A673 (cell line): Measurements from ENCODE around the gene CASP2. TPM values are rescaled to one million over a fixed set of nuclear protein-coding genes. Genes with fewer than 3 reads are reported as not detected.

ENCODE experiments used
- Bru-seq: library from RNA; stranded (reverse); fragments of 400-500 nt; gene quantifications from one replicate; lab custom pipeline; 2021; lab: Mats Ljungman, UMichigan
- BruChase-seq, 2 experiments: library from RNA; stranded (reverse); fragments of 400-500 nt; gene quantifications; one replicate each; lab custom pipeline; 2021; lab: Mats Ljungman, UMichigan
- BruUV-seq: library from RNA; stranded (reverse); fragments of 400-500 nt; replicated peaks from 2 replicates; lab custom pipeline; 2021; lab: Mats Ljungman, UMichigan
- CTCF ChIA-PET: fragments of 300-600 bp; sonication (Branson Sonifier 250); formaldehyde crosslinking; loops from one replicate; lab custom pipeline; 2022; ENCODE audit warnings: antibody characterized with exemption; lab: Charles Lee
- POLR2A ChIA-PET: fragments of 300-600 bp; sonication (Branson Sonifier 250); formaldehyde crosslinking; loops from one replicate; lab custom pipeline; 2022; ENCODE audit warnings: antibody characterized with exemption; ENCODE audit not compliant: low non-redundant PET; lab: Charles Lee
- DNase-seq: peaks from one replicate; pipeline ENCODE4 v3.0.0-alpha.2; 2015; ENCODE audit warnings: low spot score
- H3K27ac ChIP-seq: fragments of 200-600 bp; sonication (generic); 2 replicates; pipeline ENCODE4 v1.5.1; 2016; ENCODE audit warnings: mixed run types, low read depth, mild to moderate bottlenecking, mixed read lengths, antibody characterized with exemption, low read length; ENCODE audit not compliant: poor library complexity, severe bottlenecking
- H3K27me3 ChIP-seq: fragments of 200-600 bp; sonication (generic); replicated peaks from 2 replicates; pipeline ENCODE4 v1.6.1; 2017; ENCODE audit warnings: mixed run types, low read depth, mild to moderate bottlenecking, mixed read lengths, antibody characterized with exemption, low read length; ENCODE audit not compliant: insufficient read depth, poor library complexity
- H3K36me3 ChIP-seq: fragments of 200-600 bp; sonication (generic); 2 replicates; pipeline ENCODE4 v1.6.1; 2016; ENCODE audit warnings: mixed run types, mild to moderate bottlenecking, mixed read lengths, antibody characterized with exemption, low read length; ENCODE audit not compliant: insufficient read depth, poor library complexity, severe bottlenecking
- H3K4me1 ChIP-seq: fragments of 200-600 bp; sonication (generic); 2 replicates; pipeline ENCODE4 v1.6.1; 2017; ENCODE audit warnings: mixed run types, mild to moderate bottlenecking, mixed read lengths, antibody characterized with exemption, low read length; ENCODE audit not compliant: insufficient read depth, poor library complexity, severe bottlenecking
- H3K4me3 ChIP-seq: fragments of 200-600 bp; sonication (generic); 2 replicates; pipeline ENCODE4 v1.5.1; 2016; ENCODE audit warnings: low read depth, mixed run types, mild to moderate bottlenecking, mixed read lengths, low read length; ENCODE audit not compliant: poor library complexity, severe bottlenecking
- H3K9me3 ChIP-seq: fragments of 200-600 bp; sonication (generic); 2 replicates; pipeline ENCODE4 v1.6.1; 2016; ENCODE audit warnings: mixed run types, low read depth, mild to moderate bottlenecking, mixed read lengths, antibody characterized with exemption, low read length; ENCODE audit not compliant: poor library complexity, severe bottlenecking
- EZH2 ChIP-seq: fragments of 200-600 bp; sonication (generic); IDR thresholded peaks from 2 replicates; pipeline ENCODE4 v1.6.1; 2017; ENCODE audit warnings: borderline replicate concordance, low read depth, mild to moderate bottlenecking, mixed read lengths, antibody characterized with exemption, low read length; ENCODE audit not compliant: poor library complexity, severe bottlenecking
- intact Hi-C: fragments of 100-400 bp; cut with micrococcal nuclease; formaldehyde crosslinking; loops from one replicate; pipeline ENCODE4 v1.10.0; 2022; ENCODE audit not compliant: unreplicated experiment
- long read RNA-seq: library from polyadenylated mRNA; stranded (forward); transcript quantifications from one replicate; pipeline ENCODE4 v2.0.0, GENCODE V29; 2022
- total RNA-seq: library from RNA; stranded (reverse); gene quantifications from 2 replicates; pipeline ENCODE4 v1.2.3, GENCODE V29; 2021
- TF ChIP-seq, protein P1 (sequence below): fragments of 300-800, 200-600 bp; sonication (generic); conservative IDR thresholded peaks from 2 replicates; pipeline ENCODE4 v1.5.1; 2017; ENCODE audit warnings: low read depth, mild to moderate bottlenecking, antibody characterized with exemption, low read length, moderate library complexity, mixed read lengths

The CASP2 gene
- total RNA-seq (57.8 and 76.8 TPM in 2 replicates), Bru-seq, nascent RNA (percentile 97 among the genes with signal in this experiment), BruChase-seq, experiment 1, labeled RNA remaining after a 2-hour chase (percentile 97 among the genes with signal in this experiment), BruChase-seq, experiment 2, labeled RNA remaining after a 6-hour chase (percentile 97 among the genes with signal in this experiment)
- long read RNA-seq, full-length matches to known transcripts: 33 of 47 reads
- long read RNA-seq, partial matches to known transcripts: 8 of 47 reads
- long read RNA-seq, other reads (novel, unspliced or antisense): 6 of 47 reads

DNA sequence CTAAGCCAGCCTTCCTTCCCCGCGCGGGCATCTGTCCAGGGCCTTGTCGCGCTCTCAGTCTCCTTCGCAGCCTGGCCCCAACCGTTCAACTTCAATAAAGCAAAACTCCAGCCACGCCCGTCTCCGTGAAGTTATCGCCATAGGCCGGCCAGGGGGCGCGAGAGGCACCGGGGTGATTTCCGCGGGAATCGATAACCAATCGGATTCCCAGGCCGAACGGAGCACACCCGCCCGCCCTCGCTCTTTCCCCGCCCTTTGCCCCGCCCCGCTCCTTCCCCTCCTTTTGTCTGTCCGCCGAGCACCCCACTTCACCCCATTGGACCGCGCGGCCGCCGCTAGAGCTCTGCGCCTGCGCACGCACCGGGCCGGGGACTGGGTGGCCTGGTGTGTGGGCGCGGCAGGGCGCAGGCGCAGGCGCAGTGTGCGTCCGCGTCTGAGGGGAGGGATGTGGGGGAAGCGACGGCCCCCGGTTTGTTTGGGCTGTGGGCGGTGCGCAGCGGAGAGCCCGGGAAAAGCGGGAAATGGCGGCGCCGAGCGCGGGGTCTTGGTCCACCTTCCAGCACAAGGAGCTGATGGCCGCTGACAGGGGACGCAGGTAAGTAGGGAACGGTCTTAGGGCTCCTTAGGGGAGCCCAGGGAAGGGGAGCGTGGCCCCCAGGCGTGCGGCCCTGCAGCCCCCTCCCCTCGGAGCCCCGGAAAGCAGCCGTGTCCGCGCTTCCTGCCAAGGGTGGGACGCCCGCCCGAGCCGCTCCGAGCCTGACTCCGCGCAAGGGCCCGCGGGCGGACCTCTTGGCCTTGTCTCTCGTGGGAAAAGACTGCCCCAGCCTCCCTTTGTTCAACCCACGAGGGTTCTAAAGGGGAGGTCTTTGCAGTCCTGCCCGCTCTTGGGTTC, at the start of gene CASP2:
Gene CASP2, plus strand, starts transcription at position 417 of the 892 bp plus-strand sequence. Its CDS starts 105 bp downstream, at position 522.
- CTCF ChIA-PET: interaction anchor here (1.5 kb wide), 1 partner anchor 48 kb away, joined by 4 read pairs; no protein-coding TSS in a partner anchor
- peak within 1 kb of the TSS; percentile 97 for H3K27ac ChIP-seq
- H3K4me3 ChIP-seq: peak within 1 kb of the TSS; percentile 80
- H3K4me1 ChIP-seq: peaks cover 16% of the 10 kb centered on the region
- DNase-seq: peak; percentile 98
- BruUV-seq: no TSS peak
- peaks cover 21% of the 10 kb centered on the region for H3K36me3 ChIP-seq
- H3K9me3 ChIP-seq: no peaks in the 10 kb centered on the region
- POLR2A ChIA-PET: no interaction called here
- intact Hi-C loops: no loop called here
- TF ChIP-seq, protein P1, sequence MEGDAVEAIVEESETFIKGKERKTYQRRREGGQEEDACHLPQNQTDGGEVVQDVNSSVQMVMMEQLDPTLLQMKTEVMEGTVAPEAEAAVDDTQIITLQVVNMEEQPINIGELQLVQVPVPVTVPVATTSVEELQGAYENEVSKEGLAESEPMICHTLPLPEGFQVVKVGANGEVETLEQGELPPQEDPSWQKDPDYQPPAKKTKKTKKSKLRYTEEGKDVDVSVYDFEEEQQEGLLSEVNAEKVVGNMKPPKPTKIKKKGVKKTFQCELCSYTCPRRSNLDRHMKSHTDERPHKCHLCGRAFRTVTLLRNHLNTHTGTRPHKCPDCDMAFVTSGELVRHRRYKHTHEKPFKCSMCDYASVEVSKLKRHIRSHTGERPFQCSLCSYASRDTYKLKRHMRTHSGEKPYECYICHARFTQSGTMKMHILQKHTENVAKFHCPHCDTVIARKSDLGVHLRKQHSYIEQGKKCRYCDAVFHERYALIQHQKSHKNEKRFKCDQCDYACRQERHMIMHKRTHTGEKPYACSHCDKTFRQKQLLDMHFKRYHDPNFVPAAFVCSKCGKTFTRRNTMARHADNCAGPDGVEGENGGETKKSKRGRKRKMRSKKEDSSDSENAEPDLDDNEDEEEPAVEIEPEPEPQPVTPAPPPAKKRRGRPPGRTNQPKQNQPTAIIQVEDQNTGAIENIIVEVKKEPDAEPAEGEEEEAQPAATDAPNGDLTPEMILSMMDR: peak; percentile 35; the same call in 1 of the 2 replicates
- TF ChIP-seq EZH2: no peak
- H3K27me3 ChIP-seq: no peaks in the 10 kb centered on the region

DNA sequence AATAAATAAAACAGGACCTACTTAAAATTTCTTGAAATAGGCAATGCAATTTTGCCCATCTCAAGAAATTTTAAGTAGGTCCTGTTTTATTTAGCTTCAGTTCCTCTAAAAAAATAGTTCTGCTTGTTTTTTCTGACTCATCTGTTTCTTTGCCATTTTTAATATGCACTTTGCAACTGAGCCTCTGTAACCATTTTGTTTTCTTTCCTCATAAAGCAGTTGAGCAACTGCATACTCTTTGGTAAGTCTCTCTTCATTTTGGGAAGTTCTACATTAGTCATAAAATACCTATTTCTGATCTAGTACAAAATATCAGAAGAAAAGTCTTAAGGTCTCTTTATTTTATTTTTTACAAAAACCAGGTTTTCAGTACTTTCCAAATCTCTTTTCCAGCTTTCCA, 48.3 kb upstream of the CASP2 start:
- TF ChIP-seq EZH2: no peak
- TF ChIP-seq, protein P1: no peak
- no TSS peak for BruUV-seq
- intact Hi-C loops: loop anchor here (1.0 to 2.0 kb wide), 4 partner anchors 57 to 176 kb away; no protein-coding TSS in a partner anchor
- POLR2A ChIA-PET: no interaction called here
- Histone ChIP-seq H3K36me3 (no peaks in the 10 kb centered on the region), H3K4me3 (no peak overlapping the region), H3K4me1 (peaks cover 4% of the 10 kb centered on the region), H3K27me3 (no peaks in the 10 kb centered on the region), H3K9me3 (no peaks in the 10 kb centered on the region), H3K27ac (no peak overlapping the region)
- DNase-seq: no peak
- CTCF ChIA-PET: interaction anchor here (0.7 to 1.5 kb wide), 3 partner anchors 23 to 56 kb away, joined by 3 to 6 read pairs (median 4); partner anchors contain the start of genes CASP2 and GSTK1
